DMS79 (cell line): ENCODE data around the gene TMEM150B.

Source experiments
- DNase-seq: peaks from one replicate; lab custom pipeline; 2025; lab: John Stamatoyannopoulos, UW

The TMEM150B gene

GRCh38 chr19:55354698-55355212, 29.6 kb upstream of the TMEM150B start, which contains the start of gene COX6B2:
TSS of gene COX6B2 (minus strand) at chr19:55354719. CDS start at chr19:55354521, 198 bp downstream.
- DNase-seq = no peak

- no peak for DNase-seq
These were observed 28.9 kb upstream of the TMEM150B start for GRCh38 chr19:55353803-55354697.

- DNase-seq = no peak
These were observed 28.2 kb upstream of the TMEM150B start for GRCh38 chr19:55353356-55353802.

- no peak for DNase-seq
These were observed 27.5 kb upstream of the TMEM150B start for GRCh38 chr19:55352549-55353145.

GRCh38 chr19:55352040-55352439, 26.9 kb upstream of the TMEM150B start:
- DNase-seq = no peak

- DNase-seq = no peak
These were observed 25.6 kb upstream of the TMEM150B start for GRCh38 chr19:55350620-55351315.

GRCh38 chr19:55348317-55349034, 23.3 kb upstream of the TMEM150B start:
- DNase-seq = peak; percentile 79

- DNase-seq = no peak
These were observed 22.4 kb upstream of the TMEM150B start for GRCh38 chr19:55347442-55348009.

GRCh38 chr19:55346725-55347441, 21.7 kb upstream of the TMEM150B start:
- DNase-seq = no peak

- no peak for DNase-seq
These were observed 20.9 kb upstream of the TMEM150B start for GRCh38 chr19:55345818-55346724.

GRCh38 chr19:55345101-55345817, 20.1 kb upstream of the TMEM150B start:
- DNase-seq = no peak

GRCh38 chr19:55344444-55344843, 19.3 kb upstream of the TMEM150B start:
- peak; percentile 87 for DNase-seq

GRCh38 chr19:55341595-55342531, 16.7 kb upstream of the TMEM150B start:
- no peak for DNase-seq

- peak; percentile 83 for DNase-seq
These were observed 16.0 kb upstream of the TMEM150B start for GRCh38 chr19:55341171-55341588.

GRCh38 chr19:55340784-55341147, 15.6 kb upstream of the TMEM150B start:
- no peak for DNase-seq

- no peak for DNase-seq
These were observed 15.0 kb upstream of the TMEM150B start for GRCh38 chr19:55339889-55340783.
